Lower lobe of right lung (tissue), 2 donors: ENCODE data around the gene HLA-DQA2. TPM values are rescaled to one million over a fixed set of nuclear protein-coding genes. Genes with fewer than 3 reads are reported as not detected.
"Not testable (repeated sequence)": the region's sequence is repeated elsewhere in the genome, so short reads cannot be mapped to it uniquely, and the experiment has no call there.

Source experiments
- ATAC-seq, 2 donors: fragments of 200-7000 bp; cut with Tn5 transposase; one replicate each; pipeline ENCODE4 v1.9.1; 2020 to 2022; ENCODE audit warnings: mild to moderate bottlenecking in 2 of 2, moderate library complexity in 2 of 2
- DNase-seq: peaks from one replicate; pipeline ENCODE4 v3.0.0-alpha.2; 2020
- H3K27ac ChIP-seq: fragments of 200-600 bp; one replicate; pipeline ENCODE4 v1.8.0; 2022
- H3K27me3 ChIP-seq: fragments of 200-600 bp; one replicate; pipeline ENCODE4 v1.8.0; 2022; ENCODE audit warnings: low read depth
- H3K36me3 ChIP-seq: fragments of 200-600 bp; one replicate; pipeline ENCODE4 v1.8.0; 2022; ENCODE audit warnings: mild to moderate bottlenecking
- H3K4me1 ChIP-seq: fragments of 200-600 bp; one replicate; pipeline ENCODE4 v1.8.0; 2022
- H3K4me3 ChIP-seq: fragments of 200-600 bp; one replicate; pipeline ENCODE4 v1.8.0; 2022; ENCODE audit warnings: mild to moderate bottlenecking
- H3K9me3 ChIP-seq: fragments of 200-600 bp; one replicate; pipeline ENCODE4 v1.8.0; 2022
- intact Hi-C: fragments of 100-400 bp; cut with DNase I; formaldehyde crosslinking; loops from one replicate; pipeline ENCODE4 v1.11.0; 2022
- total RNA-seq: library from RNA; stranded (reverse); fragmentation: NEBNext Ultra II Directional; extraction: Animal tissue kit (Norgen Biotek cat#: 25700); gene quantifications from one replicate; pipeline ENCODE4 v1.2.1, GENCODE V29; 2021
- TF ChIP-seq, protein P1 (sequence below): fragments of 200-600 bp; IDR thresholded peaks from one replicate; pipeline ENCODE4 v1.8.0; 2022; ENCODE audit warnings: antibody characterized with exemption, mild to moderate bottlenecking
- donor health status: DM: no; HTN: yes; CAD: no; lungs with severe emphysema.

The HLA-DQA2 gene
- total RNA-seq, 1 donor from 2014 or later, result 68.0 TPM

GRCh38 chr6:32744776-32745175 lies 3.6 kb downstream of the HLA-DQA2 start:
- Histone ChIP-seq H3K4me1 (no peaks in the 10 kb centered on the region), H3K9me3 (no peaks in the 10 kb centered on the region), H3K27me3 (peaks cover 3% of the 10 kb centered on the region), H3K36me3 (no peaks in the 10 kb centered on the region), H3K27ac (no peak overlapping the region), H3K4me3 (no peak overlapping the region)
- ATAC-seq (no peak), DNase-seq (no peak)
- TF ChIP-seq, protein P1, sequence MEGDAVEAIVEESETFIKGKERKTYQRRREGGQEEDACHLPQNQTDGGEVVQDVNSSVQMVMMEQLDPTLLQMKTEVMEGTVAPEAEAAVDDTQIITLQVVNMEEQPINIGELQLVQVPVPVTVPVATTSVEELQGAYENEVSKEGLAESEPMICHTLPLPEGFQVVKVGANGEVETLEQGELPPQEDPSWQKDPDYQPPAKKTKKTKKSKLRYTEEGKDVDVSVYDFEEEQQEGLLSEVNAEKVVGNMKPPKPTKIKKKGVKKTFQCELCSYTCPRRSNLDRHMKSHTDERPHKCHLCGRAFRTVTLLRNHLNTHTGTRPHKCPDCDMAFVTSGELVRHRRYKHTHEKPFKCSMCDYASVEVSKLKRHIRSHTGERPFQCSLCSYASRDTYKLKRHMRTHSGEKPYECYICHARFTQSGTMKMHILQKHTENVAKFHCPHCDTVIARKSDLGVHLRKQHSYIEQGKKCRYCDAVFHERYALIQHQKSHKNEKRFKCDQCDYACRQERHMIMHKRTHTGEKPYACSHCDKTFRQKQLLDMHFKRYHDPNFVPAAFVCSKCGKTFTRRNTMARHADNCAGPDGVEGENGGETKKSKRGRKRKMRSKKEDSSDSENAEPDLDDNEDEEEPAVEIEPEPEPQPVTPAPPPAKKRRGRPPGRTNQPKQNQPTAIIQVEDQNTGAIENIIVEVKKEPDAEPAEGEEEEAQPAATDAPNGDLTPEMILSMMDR, result no peak
- intact Hi-C loops, result no loop called here

DNA sequence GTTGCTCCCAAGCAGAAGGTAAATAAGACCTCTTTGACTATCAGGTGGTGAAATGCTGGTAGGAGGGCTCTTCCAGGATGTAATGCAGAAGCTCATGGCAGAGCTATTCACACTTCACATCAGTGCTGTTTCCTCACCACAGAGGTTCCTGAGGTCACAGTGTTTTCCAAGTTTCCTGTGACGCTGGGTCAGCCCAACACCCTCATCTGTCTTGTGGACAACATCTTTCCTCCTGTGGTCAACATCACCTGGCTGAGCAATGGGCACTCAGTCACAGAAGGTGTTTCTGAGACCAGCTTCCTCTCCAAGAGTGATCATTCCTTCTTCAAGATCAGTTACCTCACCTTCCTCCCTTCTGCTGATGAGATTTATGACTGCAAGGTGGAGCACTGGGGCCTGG lies 4.5 kb downstream of the HLA-DQA2 start:
- H3K27ac ChIP-seq, H3K4me1 ChIP-seq, intact Hi-C loops, DNase-seq, H3K9me3 ChIP-seq, H3K4me3 ChIP-seq, H3K36me3 ChIP-seq, H3K27me3 ChIP-seq, ATAC-seq: not testable (repeated sequence)

DNA sequence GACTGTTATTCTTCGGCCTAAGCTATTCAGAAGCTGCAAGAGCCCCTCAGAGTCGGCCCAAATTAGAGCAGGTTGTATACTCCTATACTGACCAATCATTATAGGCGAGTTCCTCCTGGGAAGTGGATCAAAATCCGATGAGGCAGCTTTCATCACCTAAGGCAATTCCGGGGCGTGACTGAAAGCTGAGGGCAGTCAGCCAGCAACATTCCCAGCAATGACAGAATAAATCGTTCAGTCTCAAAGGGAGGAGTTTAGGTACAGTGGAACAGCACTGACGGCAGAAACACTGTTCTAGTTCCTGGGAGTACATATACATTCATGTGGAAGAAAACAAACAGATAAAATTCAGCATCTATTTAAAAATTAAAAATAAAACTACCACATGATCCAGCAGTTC lies 11.4 kb downstream of the HLA-DQA2 start:
- H3K36me3 ChIP-seq, result no peaks in the 10 kb centered on the region
- H3K27ac ChIP-seq, result no peak overlapping the region
- peak; percentile 56 to 72 for ATAC-seq
- intact Hi-C loops, result loop anchor here (5.0 kb wide), 1 partner anchor 100 kb away; no protein-coding TSS in a partner anchor
- no peak for DNase-seq
- no peaks in the 10 kb centered on the region for H3K4me1 ChIP-seq
- no peaks in the 10 kb centered on the region for H3K9me3 ChIP-seq
- H3K27me3 ChIP-seq, result peaks cover 6% of the 10 kb centered on the region
- TF ChIP-seq, protein P1, result no peak
- H3K4me3 ChIP-seq, result no peak overlapping the region

DNA sequence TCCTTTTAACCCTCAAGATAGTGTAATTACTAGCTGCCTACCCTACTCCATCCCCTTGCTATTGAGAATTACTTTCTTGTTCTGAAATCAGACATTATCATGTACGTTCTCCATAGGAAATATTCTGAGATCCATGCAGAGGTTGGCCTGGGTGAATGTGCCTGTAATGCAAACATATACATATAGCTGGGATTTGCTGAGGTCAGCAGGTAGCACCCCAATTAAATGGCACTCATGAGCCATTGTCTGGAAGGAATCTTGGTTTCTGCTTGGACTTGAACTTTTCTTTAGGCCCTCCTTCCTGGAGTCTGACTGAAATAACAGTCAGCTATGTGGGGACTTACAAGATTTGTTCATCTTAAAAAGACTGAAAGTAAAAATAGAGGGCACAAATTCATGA lies 18.5 kb downstream of the HLA-DQA2 start:
- ATAC-seq (no peak), DNase-seq (no peak)
- Histone ChIP-seq H3K4me3 (no peak overlapping the region), H3K27ac (no peak overlapping the region), H3K9me3 (no peaks in the 10 kb centered on the region), H3K27me3 (peaks cover 11% of the 10 kb centered on the region), H3K4me1 (peaks cover 5% of the 10 kb centered on the region), H3K36me3 (no peaks in the 10 kb centered on the region)
- TF ChIP-seq, protein P1, result no peak
- intact Hi-C loops, result no loop called here

- intact Hi-C loops, result no loop called here
- ATAC-seq (peak in 1 of 2 donors; percentile 64), DNase-seq (no peak)
- Histone ChIP-seq H3K27me3 (peaks cover 11% of the 10 kb centered on the region), H3K4me3 (no peak overlapping the region), H3K9me3 (no peaks in the 10 kb centered on the region), H3K27ac (no peak overlapping the region), H3K36me3 (no peaks in the 10 kb centered on the region), H3K4me1 (peaks cover 5% of the 10 kb centered on the region)
- TF ChIP-seq, protein P1, result no peak
Observed at GRCh38 chr6:32761072-32761471, 19.9 kb downstream of the HLA-DQA2 start.

DNA sequence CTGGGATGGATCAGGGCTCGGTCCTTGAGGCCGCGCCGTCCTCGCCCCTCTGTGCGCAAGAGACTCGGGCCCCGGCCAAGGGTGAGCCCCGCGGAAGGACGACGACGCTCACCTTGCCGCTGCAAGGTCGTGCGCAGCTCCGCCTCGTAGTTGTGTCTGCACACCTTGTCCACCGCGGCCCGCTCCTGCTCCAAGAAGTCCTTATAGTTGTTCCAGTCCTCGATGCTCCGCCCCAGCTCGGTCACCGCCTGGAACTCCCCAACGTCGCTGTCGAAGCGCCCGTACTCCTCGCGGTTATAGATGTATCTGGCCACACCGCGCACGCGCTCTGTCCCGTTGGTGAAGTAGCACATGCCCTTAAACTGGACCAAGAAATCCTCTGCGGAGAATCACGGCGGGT lies 20.4 kb downstream of the HLA-DQA2 start:
- intact Hi-C loops, result no loop called here
- TF ChIP-seq, protein P1, result no peak
- DNase-seq, result no peak

More for the DNA sequence above, 20.4 kb downstream of the HLA-DQA2 start:
- Histone ChIP-seq H3K9me3 (no peaks in the 10 kb centered on the region), H3K36me3 (no peaks in the 10 kb centered on the region), H3K27ac (no peak overlapping the region), H3K4me1 (peaks cover 5% of the 10 kb centered on the region), H3K27me3 (peaks cover 11% of the 10 kb centered on the region), H3K4me3 (no peak overlapping the region)
- ATAC-seq, result no peak
